WTC11 (cell line): Measurements from ENCODE around the gene CDSN. TPM values are rescaled to one million over a fixed set of nuclear protein-coding genes. Genes with fewer than 3 reads are reported as not detected.

ENCODE experiments used
- ATAC-seq: fragments of 200-7000 bp; cut with Tn5 transposase; 2 replicates; pipeline ENCODE4 v1.10.0; 2021; ENCODE audit warnings: mild to moderate bottlenecking, moderate library complexity
- CTCF ChIA-PET: fragments of 300-600 bp; sonication (Branson Sonifier 250); formaldehyde crosslinking; loops from one replicate; lab custom pipeline; 2021; ENCODE audit warnings: antibody characterized with exemption; lab: Charles Lee
- POLR2A ChIA-PET: fragments of 350-600 bp; sonication (Branson Sonifier 250); formaldehyde crosslinking; loops from one replicate; lab custom pipeline; 2021; ENCODE audit warnings: antibody characterized with exemption; lab: Charles Lee
- DNase-seq: peaks from one replicate; pipeline ENCODE4 v3.0.0; 2021; ENCODE audit warnings: low spot score
- H3K27ac Mint-ChIP-seq: 2 replicates; pipeline ENCODE4 v1.8.0; 2021; ENCODE audit warnings: mixed read lengths
- H3K27me3 Mint-ChIP-seq: 2 replicates; pipeline ENCODE4 v1.8.0; 2021; ENCODE audit warnings: low read depth, mild to moderate bottlenecking, moderate library complexity, mixed read lengths
- H3K36me3 Mint-ChIP-seq: 2 replicates; pipeline ENCODE4 v1.8.0; 2021; ENCODE audit warnings: mixed read lengths
- H3K4me1 Mint-ChIP-seq: 2 replicates; pipeline ENCODE4 v1.8.0; 2022; ENCODE audit warnings: mixed read lengths
- H3K4me3 Mint-ChIP-seq: 2 replicates; pipeline ENCODE4 v1.8.0; 2021; ENCODE audit warnings: mild to moderate bottlenecking, moderate library complexity, mixed read lengths
- H3K9me3 Mint-ChIP-seq: 2 replicates; pipeline ENCODE4 v1.8.0; 2021; ENCODE audit warnings: mixed read lengths
- CBFB ChIP-seq: sonication (generic); formaldehyde crosslinking; IDR thresholded peaks from 2 replicates; pipeline ENCODE4 v1.8.1; 2022; ENCODE audit warnings: mild to moderate bottlenecking, low read depth, missing genetic modification reagents
- FOXP1 ChIP-seq: sonication (generic); formaldehyde crosslinking; IDR thresholded peaks from 2 replicates; pipeline ENCODE4 v1.8.0; 2022; ENCODE audit warnings: missing genetic modification reagents, mild to moderate bottlenecking, moderate library complexity, borderline replicate concordance
- GRHL2 ChIP-seq: fragments of 250-450 bp; sonication (Bioruptor Pico); IDR thresholded peaks from 2 replicates; pipeline ENCODE4 v1.8.0; 2022; ENCODE audit warnings: mild to moderate bottlenecking, moderate library complexity; ENCODE audit not compliant: insufficient replicate concordance, severe bottlenecking
- IRF2 ChIP-seq: sonication (generic); formaldehyde crosslinking; IDR thresholded peaks from 2 replicates; pipeline ENCODE4 v1.8.0; 2022; ENCODE audit warnings: low read depth, missing genetic modification reagents, borderline replicate concordance
- MYBL2 ChIP-seq: sonication (generic); formaldehyde crosslinking; IDR thresholded peaks from 2 replicates; pipeline ENCODE4 v1.8.1; 2023; ENCODE audit warnings: mild to moderate bottlenecking, moderate library complexity, missing genetic modification reagents
- NFATC4 ChIP-seq: fragments of 250-450 bp; sonication (Bioruptor Pico); IDR thresholded peaks from 2 replicates; pipeline ENCODE4 v1.9.0; 2021; ENCODE audit warnings: mild to moderate bottlenecking
- RELA ChIP-seq: sonication (generic); formaldehyde crosslinking; IDR thresholded peaks from 2 replicates; pipeline ENCODE4 v1.8.1; 2022; ENCODE audit warnings: missing genetic modification reagents, mild to moderate bottlenecking, borderline replicate concordance
- RORB ChIP-seq: fragments of 250-450 bp; sonication (Bioruptor Pico); IDR thresholded peaks from 2 replicates; pipeline ENCODE4 v1.9.0; 2021; ENCODE audit warnings: mild to moderate bottlenecking
- SOX15 ChIP-seq: fragments of 250-450 bp; sonication (Bioruptor Pico); IDR thresholded peaks from 2 replicates; pipeline ENCODE4 v1.9.0; 2021; ENCODE audit warnings: mild to moderate bottlenecking
- TCF7 ChIP-seq: sonication (generic); formaldehyde crosslinking; IDR thresholded peaks from 2 replicates; pipeline ENCODE4 v1.8.0; 2022; ENCODE audit warnings: mild to moderate bottlenecking, low read depth, missing genetic modification reagents, moderate library complexity
- TEAD1 ChIP-seq: sonication (generic); formaldehyde crosslinking; IDR thresholded peaks from 2 replicates; pipeline ENCODE4 v1.8.0; 2022; ENCODE audit warnings: mild to moderate bottlenecking, missing genetic modification reagents
- ZNF317 ChIP-seq: sonication (generic); formaldehyde crosslinking; IDR thresholded peaks from 2 replicates; pipeline ENCODE4 v1.8.1; 2023; ENCODE audit warnings: low read depth, mild to moderate bottlenecking, moderate library complexity, missing genetic modification reagents, borderline replicate concordance
- ZNF416 ChIP-seq: fragments of 250-450 bp; sonication (Bioruptor Pico); IDR thresholded peaks from 2 replicates; pipeline ENCODE4 v1.9.0; 2021; ENCODE audit warnings: mild to moderate bottlenecking, inconsistent platforms
- total RNA-seq: library from RNA; stranded (reverse); gene quantifications from 3 replicates; pipeline ENCODE4 v1.2.3, GENCODE V29; 2021
- TF ChIP-seq, protein P1 (sequence below): sonication (generic); formaldehyde crosslinking; IDR thresholded peaks from 2 replicates; pipeline ENCODE4 v1.8.0; 2022; ENCODE audit warnings: mild to moderate bottlenecking, missing genetic modification reagents
- TF ChIP-seq, protein P2 (sequence below): sonication (generic); formaldehyde crosslinking; IDR thresholded peaks from 2 replicates; pipeline ENCODE4 v1.8.1; 2022; ENCODE audit warnings: mild to moderate bottlenecking, missing genetic modification reagents, moderate library complexity, borderline replicate concordance
- TF ChIP-seq, protein P3 (sequence below): fragments of 250-450 bp; sonication (Bioruptor Pico); IDR thresholded peaks from 2 replicates; pipeline ENCODE4 v1.9.0; 2021; ENCODE audit warnings: mild to moderate bottlenecking, borderline replicate concordance
- TF ChIP-seq, protein P4 (sequence below): sonication (generic); formaldehyde crosslinking; IDR thresholded peaks from 2 replicates; pipeline ENCODE4 v1.8.1; 2023; ENCODE audit warnings: mild to moderate bottlenecking, missing genetic modification reagents

Gene CDSN
- total RNA-seq, 1 experiment from 2014 or later, result not detected

DNA sequence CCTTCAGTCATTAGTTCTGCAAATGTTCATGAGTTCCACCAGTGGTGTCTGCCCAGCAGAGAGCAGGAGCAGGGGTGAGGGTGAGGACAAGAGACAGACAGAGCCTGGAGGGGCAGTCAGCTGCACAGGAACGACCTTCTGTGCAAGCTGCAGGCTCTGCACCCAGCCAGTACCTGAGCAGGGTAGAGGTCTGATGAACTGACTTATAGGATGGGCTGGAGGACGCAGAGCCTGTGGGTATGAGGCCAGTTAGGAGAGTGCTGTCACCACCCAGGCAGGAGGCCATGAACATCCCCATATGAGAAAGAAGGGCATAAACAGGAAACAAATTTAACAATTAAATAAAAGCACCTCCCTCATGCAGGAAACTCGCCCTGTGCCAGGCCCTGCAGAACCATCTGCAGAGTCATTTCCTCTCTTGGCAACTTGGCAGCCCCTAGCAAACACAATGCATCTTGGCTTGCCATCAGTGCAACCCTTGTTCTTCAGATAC, 25.8 kb downstream of the CDSN start (continued):
- TF ChIP-seq, protein P1, sequence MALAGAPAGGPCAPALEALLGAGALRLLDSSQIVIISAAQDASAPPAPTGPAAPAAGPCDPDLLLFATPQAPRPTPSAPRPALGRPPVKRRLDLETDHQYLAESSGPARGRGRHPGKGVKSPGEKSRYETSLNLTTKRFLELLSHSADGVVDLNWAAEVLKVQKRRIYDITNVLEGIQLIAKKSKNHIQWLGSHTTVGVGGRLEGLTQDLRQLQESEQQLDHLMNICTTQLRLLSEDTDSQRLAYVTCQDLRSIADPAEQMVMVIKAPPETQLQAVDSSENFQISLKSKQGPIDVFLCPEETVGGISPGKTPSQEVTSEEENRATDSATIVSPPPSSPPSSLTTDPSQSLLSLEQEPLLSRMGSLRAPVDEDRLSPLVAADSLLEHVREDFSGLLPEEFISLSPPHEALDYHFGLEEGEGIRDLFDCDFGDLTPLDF (CRISPR knock-in tag), result no peak
- no peak for TF ChIP-seq GRHL2 (CRISPR knock-in tag)
- TF ChIP-seq, protein P2, sequence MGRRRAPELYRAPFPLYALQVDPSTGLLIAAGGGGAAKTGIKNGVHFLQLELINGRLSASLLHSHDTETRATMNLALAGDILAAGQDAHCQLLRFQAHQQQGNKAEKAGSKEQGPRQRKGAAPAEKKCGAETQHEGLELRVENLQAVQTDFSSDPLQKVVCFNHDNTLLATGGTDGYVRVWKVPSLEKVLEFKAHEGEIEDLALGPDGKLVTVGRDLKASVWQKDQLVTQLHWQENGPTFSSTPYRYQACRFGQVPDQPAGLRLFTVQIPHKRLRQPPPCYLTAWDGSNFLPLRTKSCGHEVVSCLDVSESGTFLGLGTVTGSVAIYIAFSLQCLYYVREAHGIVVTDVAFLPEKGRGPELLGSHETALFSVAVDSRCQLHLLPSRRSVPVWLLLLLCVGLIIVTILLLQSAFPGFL (CRISPR knock-in tag), result no peak
- TF ChIP-seq, protein P3, sequence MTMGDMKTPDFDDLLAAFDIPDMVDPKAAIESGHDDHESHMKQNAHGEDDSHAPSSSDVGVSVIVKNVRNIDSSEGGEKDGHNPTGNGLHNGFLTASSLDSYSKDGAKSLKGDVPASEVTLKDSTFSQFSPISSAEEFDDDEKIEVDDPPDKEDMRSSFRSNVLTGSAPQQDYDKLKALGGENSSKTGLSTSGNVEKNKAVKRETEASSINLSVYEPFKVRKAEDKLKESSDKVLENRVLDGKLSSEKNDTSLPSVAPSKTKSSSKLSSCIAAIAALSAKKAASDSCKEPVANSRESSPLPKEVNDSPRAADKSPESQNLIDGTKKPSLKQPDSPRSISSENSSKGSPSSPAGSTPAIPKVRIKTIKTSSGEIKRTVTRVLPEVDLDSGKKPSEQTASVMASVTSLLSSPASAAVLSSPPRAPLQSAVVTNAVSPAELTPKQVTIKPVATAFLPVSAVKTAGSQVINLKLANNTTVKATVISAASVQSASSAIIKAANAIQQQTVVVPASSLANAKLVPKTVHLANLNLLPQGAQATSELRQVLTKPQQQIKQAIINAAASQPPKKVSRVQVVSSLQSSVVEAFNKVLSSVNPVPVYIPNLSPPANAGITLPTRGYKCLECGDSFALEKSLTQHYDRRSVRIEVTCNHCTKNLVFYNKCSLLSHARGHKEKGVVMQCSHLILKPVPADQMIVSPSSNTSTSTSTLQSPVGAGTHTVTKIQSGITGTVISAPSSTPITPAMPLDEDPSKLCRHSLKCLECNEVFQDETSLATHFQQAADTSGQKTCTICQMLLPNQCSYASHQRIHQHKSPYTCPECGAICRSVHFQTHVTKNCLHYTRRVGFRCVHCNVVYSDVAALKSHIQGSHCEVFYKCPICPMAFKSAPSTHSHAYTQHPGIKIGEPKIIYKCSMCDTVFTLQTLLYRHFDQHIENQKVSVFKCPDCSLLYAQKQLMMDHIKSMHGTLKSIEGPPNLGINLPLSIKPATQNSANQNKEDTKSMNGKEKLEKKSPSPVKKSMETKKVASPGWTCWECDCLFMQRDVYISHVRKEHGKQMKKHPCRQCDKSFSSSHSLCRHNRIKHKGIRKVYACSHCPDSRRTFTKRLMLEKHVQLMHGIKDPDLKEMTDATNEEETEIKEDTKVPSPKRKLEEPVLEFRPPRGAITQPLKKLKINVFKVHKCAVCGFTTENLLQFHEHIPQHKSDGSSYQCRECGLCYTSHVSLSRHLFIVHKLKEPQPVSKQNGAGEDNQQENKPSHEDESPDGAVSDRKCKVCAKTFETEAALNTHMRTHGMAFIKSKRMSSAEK (CRISPR knock-in tag), result no peak
- no peak for TF ChIP-seq ZNF416 (CRISPR knock-in tag)
- TF ChIP-seq RELA, result no peak
- no peak for TF ChIP-seq MYBL2 (CRISPR knock-in tag)
- no peak for TF ChIP-seq NFATC4
- TF ChIP-seq, protein P4, sequence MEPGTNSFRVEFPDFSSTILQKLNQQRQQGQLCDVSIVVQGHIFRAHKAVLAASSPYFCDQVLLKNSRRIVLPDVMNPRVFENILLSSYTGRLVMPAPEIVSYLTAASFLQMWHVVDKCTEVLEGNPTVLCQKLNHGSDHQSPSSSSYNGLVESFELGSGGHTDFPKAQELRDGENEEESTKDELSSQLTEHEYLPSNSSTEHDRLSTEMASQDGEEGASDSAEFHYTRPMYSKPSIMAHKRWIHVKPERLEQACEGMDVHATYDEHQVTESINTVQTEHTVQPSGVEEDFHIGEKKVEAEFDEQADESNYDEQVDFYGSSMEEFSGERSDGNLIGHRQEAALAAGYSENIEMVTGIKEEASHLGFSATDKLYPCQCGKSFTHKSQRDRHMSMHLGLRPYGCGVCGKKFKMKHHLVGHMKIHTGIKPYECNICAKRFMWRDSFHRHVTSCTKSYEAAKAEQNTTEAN (CRISPR knock-in tag), result no peak
- TF ChIP-seq CBFB (CRISPR knock-in tag), result no peak
- no peak for TF ChIP-seq FOXP1 (CRISPR knock-in tag)
- TF ChIP-seq, all 79 proteins: peak for 0

DNA sequence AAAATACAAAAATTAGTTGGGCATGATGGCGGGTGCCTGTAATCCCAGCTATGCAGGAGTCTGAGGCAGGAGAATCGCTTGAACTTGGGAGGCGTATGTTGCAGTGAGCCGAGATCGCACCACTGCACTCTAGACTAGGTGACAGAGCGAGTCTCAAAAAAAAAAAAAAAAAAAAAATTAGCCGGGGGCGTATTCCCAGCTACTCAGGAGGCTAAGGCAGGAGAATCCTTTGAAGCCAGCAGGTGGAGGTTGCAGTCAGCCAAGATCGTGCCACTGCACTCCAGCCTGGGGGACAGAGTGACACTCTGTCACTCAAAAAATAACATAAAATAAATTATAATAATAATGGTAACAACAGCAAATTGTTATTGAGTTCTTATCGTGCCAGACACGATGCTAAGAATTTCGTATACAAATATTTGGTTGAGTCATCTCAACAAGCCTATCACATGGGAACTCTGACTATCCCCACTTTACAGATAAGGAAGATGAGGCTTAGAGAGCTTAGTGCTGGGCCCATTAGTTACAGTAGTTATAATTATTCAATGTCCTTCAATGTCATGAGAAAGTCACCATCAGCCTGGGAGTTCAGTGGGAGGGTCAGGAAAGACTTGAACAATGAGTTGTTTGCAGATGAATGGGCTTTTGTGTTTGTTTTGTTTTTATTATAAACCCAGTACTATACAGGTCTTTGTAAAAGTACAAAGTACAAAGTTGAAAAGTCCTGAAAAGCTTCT, 27.3 kb downstream of the CDSN start:
- no peak for DNase-seq
- Mint-ChIP-seq H3K27me3 (no peaks in the 10 kb centered on the region), H3K9me3 (no peaks in the 10 kb centered on the region), H3K27ac (no peak overlapping the region)
- POLR2A ChIA-PET, result no interaction called here
- TF ChIP-seq MYBL2 (CRISPR knock-in tag) (no peak), TCF7 (CRISPR knock-in tag) (no peak), SOX15 (CRISPR knock-in tag) (no peak), TEAD1 (CRISPR knock-in tag) (no peak), ZNF317 (CRISPR knock-in tag) (no peak), RORB (no peak), IRF2 (CRISPR knock-in tag) (no peak)
- TF ChIP-seq, all 79 proteins: peak for 0
- Mint-ChIP-seq H3K4me1 (peaks cover 19% of the 10 kb centered on the region), H3K4me3 (no peak overlapping the region), H3K36me3 (no peaks in the 10 kb centered on the region)
- ATAC-seq, result no peak
- CTCF ChIA-PET, result interaction anchor here (0.7 to 2.8 kb wide), 7 partner anchors 9 to 177 kb away, joined by 3 to 10 read pairs (median 4); partner anchors contain the start of gene PSORS1C1
